GM21360 (cell line): ENCODE data around the gene SH3PXD2B.
"Not testable (repeated sequence)": the region's sequence is repeated elsewhere in the genome, so short reads cannot be mapped to it uniquely, and the experiment has no call there.

Experiments used
- ATAC-seq: cut with Tn5 transposase; IDR thresholded peaks from one replicate; pipeline ENCODE4 v1.9.1; 2021; ENCODE audit warnings: mild to moderate bottlenecking, moderate library complexity; ENCODE audit not compliant: unreplicated experiment

SH3PXD2B gene

GRCh38 chr5:172311605-172312004 is 142.7 kb downstream of the SH3PXD2B start:
- no peak for ATAC-seq

- ATAC-seq, result no peak
Measured at GRCh38 chr5:172311026-172311425, 143.3 kb downstream of the SH3PXD2B start.

- ATAC-seq, result no peak
Measured at GRCh38 chr5:172305380-172305779, 148.9 kb downstream of the SH3PXD2B start.

GRCh38 chr5:172303572-172304335 is 150.6 kb downstream of the SH3PXD2B start:
- no peak for ATAC-seq

GRCh38 chr5:172303162-172303561 is 151.2 kb downstream of the SH3PXD2B start:
- no peak for ATAC-seq

GRCh38 chr5:172302047-172302710 is 152.1 kb downstream of the SH3PXD2B start:
- ATAC-seq, result no peak

GRCh38 chr5:172299916-172300439 is 154.3 kb downstream of the SH3PXD2B start:
- no peak for ATAC-seq

GRCh38 chr5:172294831-172295230 is 159.5 kb downstream of the SH3PXD2B start:
- ATAC-seq, result no peak

GRCh38 chr5:172293745-172294342 is 160.5 kb downstream of the SH3PXD2B start:
- no peak for ATAC-seq

- peak; percentile 91 for ATAC-seq
Measured at GRCh38 chr5:172293054-172293744, 161.1 kb downstream of the SH3PXD2B start.

- ATAC-seq, result not testable (repeated sequence)
Measured at GRCh38 chr5:172291837-172292236, 162.5 kb downstream of the SH3PXD2B start.

GRCh38 chr5:172288465-172288864 is 165.9 kb downstream of the SH3PXD2B start:
- no peak for ATAC-seq

- not testable (repeated sequence) for ATAC-seq
Measured at GRCh38 chr5:172287140-172287539, 167.2 kb downstream of the SH3PXD2B start.

- ATAC-seq, result no peak
Measured at GRCh38 chr5:172285226-172286143, 168.8 kb downstream of the SH3PXD2B start.

- ATAC-seq, result no peak
Measured at GRCh38 chr5:172284611-172284980, 169.7 kb downstream of the SH3PXD2B start.

GRCh38 chr5:172283862-172284610 is 170.3 kb downstream of the SH3PXD2B start:
- peak; percentile 81 for ATAC-seq

- peak; percentile 82 for ATAC-seq
Measured at GRCh38 chr5:172283020-172283861, 171.1 kb downstream of the SH3PXD2B start, which contains the start of gene UBTD2. Gene UBTD2, minus strand, starts transcription at chr5:172283764. Its CDS starts 99 bp downstream, at chr5:172283665.

- no peak for ATAC-seq
Measured at GRCh38 chr5:172282272-172283019, 171.9 kb downstream of the SH3PXD2B start.
